HTR-8/SVneo (cell line): ENCODE data around the gene RIOK1.

Source experiments
- DNase-seq: peaks from one replicate; pipeline ENCODE4 v3.0.0; 2011; ENCODE audit warnings: low spot score, mixed read lengths; ENCODE audit not compliant: insufficient read length
- FAIRE-seq: peaks from 2 replicates; lab custom pipeline; 2011; peaks lifted over from hg19 to GRCh38; lab: Jason Lieb, UNC

Gene RIOK1

GRCh38 chr6:7404546-7404945 lies 14.9 kb downstream of the RIOK1 start:
- DNase-seq (no peak), FAIRE-seq (no peak)

GRCh38 chr6:7406743-7407142 lies 17.1 kb downstream of the RIOK1 start:
- FAIRE-seq, result no peak
- no peak for DNase-seq

GRCh38 chr6:7409740-7410139 lies 20.1 kb downstream of the RIOK1 start:
- DNase-seq, result no peak
- FAIRE-seq, result no peak

GRCh38 chr6:7410851-7411250 lies 21.2 kb downstream of the RIOK1 start:
- DNase-seq (no peak), FAIRE-seq (no peak)

- FAIRE-seq, result no peak
- no peak for DNase-seq
Measured at GRCh38 chr6:7411328-7411727, 21.7 kb downstream of the RIOK1 start.

- DNase-seq (no peak), FAIRE-seq (no peak)
Measured at GRCh38 chr6:7413151-7413823, 23.7 kb downstream of the RIOK1 start.

GRCh38 chr6:7414811-7415210 lies 25.2 kb downstream of the RIOK1 start:
- peak; percentile 20 for FAIRE-seq
- no peak for DNase-seq

- FAIRE-seq (no peak), DNase-seq (no peak)
Measured at GRCh38 chr6:7417684-7418083, 28.1 kb downstream of the RIOK1 start.

GRCh38 chr6:7418238-7418905 lies 28.8 kb downstream of the RIOK1 start:
- no peak for DNase-seq
- FAIRE-seq, result no peak

- no peak for FAIRE-seq
- DNase-seq, result no peak
Measured at GRCh38 chr6:7419065-7419464, 29.5 kb downstream of the RIOK1 start.

GRCh38 chr6:7421066-7421465 lies 31.5 kb downstream of the RIOK1 start:
- DNase-seq (no peak), FAIRE-seq (no peak)

- no peak for FAIRE-seq
- no peak for DNase-seq
Measured at GRCh38 chr6:7424058-7424457, 34.5 kb downstream of the RIOK1 start.

- FAIRE-seq (no peak), DNase-seq (peak; percentile 67)
Measured at GRCh38 chr6:7424967-7425807, 35.6 kb downstream of the RIOK1 start.

GRCh38 chr6:7425808-7426190 lies 36.2 kb downstream of the RIOK1 start:
- no peak for DNase-seq
- FAIRE-seq, result no peak

- DNase-seq, result no peak
- no peak for FAIRE-seq
Measured at GRCh38 chr6:7426447-7427169, 37.0 kb downstream of the RIOK1 start.

GRCh38 chr6:7431313-7431673 lies 41.7 kb downstream of the RIOK1 start:
- DNase-seq, result no peak
- no peak for FAIRE-seq

GRCh38 chr6:7431674-7432390 lies 42.2 kb downstream of the RIOK1 start:
- FAIRE-seq, result no peak
- DNase-seq, result no peak

GRCh38 chr6:7432391-7433120 lies 42.9 kb downstream of the RIOK1 start:
- FAIRE-seq (no peak), DNase-seq (no peak)

GRCh38 chr6:7433121-7433617 lies 43.6 kb downstream of the RIOK1 start:
- DNase-seq (no peak), FAIRE-seq (no peak)
